GM23338 (cell line): ENCODE measurements around the gene NEDD4. TPM values are rescaled to one million over a fixed set of nuclear protein-coding genes. Genes with fewer than 3 reads are reported as not detected.

Experiments used
- ATAC-seq: fragments of 200-7000 bp; cut with Tn5 transposase; 3 replicates; pipeline ENCODE4 v1.9.1; 2020
- DNase-seq: peaks from one replicate; pipeline ENCODE4 v3.0.0-alpha.2; 2015; ENCODE audit warnings: low spot score
- H2AFZ ChIP-seq: fragments of 200-600 bp; sonication (generic); 2 replicates; pipeline ENCODE4 v1.8.0; 2016; ENCODE audit warnings: antibody characterized with exemption, mild to moderate bottlenecking, moderate library complexity
- H3F3A ChIP-seq: fragments of 200-600 bp; sonication (generic); replicated peaks from 2 replicates; pipeline ENCODE4 v1.8.0; 2017; ENCODE audit warnings: antibody characterized with exemption, mixed run types, low read depth
- H3K27ac ChIP-seq: fragments of 200-600 bp; sonication (generic); 2 replicates; pipeline ENCODE4 v1.6.1; 2016; ENCODE audit warnings: low read depth
- H3K27me3 ChIP-seq: fragments of 200-600 bp; sonication (generic); 2 replicates; pipeline ENCODE4 v1.8.0; 2016; ENCODE audit warnings: mild to moderate bottlenecking, mixed run types, moderate library complexity; ENCODE audit not compliant: insufficient read depth
- H3K36me3 ChIP-seq: fragments of 200-600 bp; sonication (generic); 2 replicates; pipeline ENCODE4 v1.8.0; 2016; ENCODE audit warnings: mild to moderate bottlenecking; ENCODE audit not compliant: insufficient read depth
- H3K4me1 ChIP-seq: fragments of 200-600 bp; sonication (generic); 2 replicates; pipeline ENCODE4 v1.8.0; 2016; ENCODE audit warnings: mild to moderate bottlenecking, moderate library complexity; ENCODE audit not compliant: insufficient read depth
- H3K4me2 ChIP-seq: fragments of 200-600 bp; sonication (generic); 2 replicates; pipeline ENCODE4 v1.7.1; 2017; ENCODE audit warnings: mixed run types
- H3K4me3 ChIP-seq: fragments of 200-600 bp; sonication (generic); 2 replicates; pipeline ENCODE4 v1.6.1; 2016; ENCODE audit warnings: mixed run types
- H3K79me2 ChIP-seq: fragments of 200-600 bp; sonication (generic); replicated peaks from 2 replicates; pipeline ENCODE4 v1.8.0; 2017; ENCODE audit warnings: mild to moderate bottlenecking; ENCODE audit not compliant: insufficient read depth
- H3K9me2 ChIP-seq: fragments of 200-600 bp; sonication (generic); 2 replicates; pipeline ENCODE4 v1.8.0; 2017; ENCODE audit not compliant: insufficient read depth
- H4K20me1 ChIP-seq: fragments of 200-600 bp; sonication (generic); replicated peaks from 2 replicates; pipeline ENCODE4 v1.8.0; 2017; ENCODE audit warnings: mild to moderate bottlenecking; ENCODE audit not compliant: insufficient read depth
- H3K27ac Mint-ChIP-seq: 2 replicates; pipeline ENCODE4 v1.8.0; 2020; ENCODE audit warnings: inconsistent platforms, mild to moderate bottlenecking, moderate library complexity, mixed read lengths
- H3K27me3 Mint-ChIP-seq: 3 replicates; pipeline ENCODE4 v1.8.0; 2022; ENCODE audit warnings: low read depth, mild to moderate bottlenecking, moderate library complexity, mixed read lengths, inconsistent platforms; ENCODE audit not compliant: insufficient read depth, poor library complexity
- H3K36me3 Mint-ChIP-seq: 3 replicates; pipeline ENCODE4 v1.8.0; 2021; ENCODE audit warnings: low read depth, mild to moderate bottlenecking, inconsistent platforms, moderate library complexity, mixed read lengths
- H3K4me1 Mint-ChIP-seq: 3 replicates; pipeline ENCODE4 v1.8.0; 2020; ENCODE audit warnings: mild to moderate bottlenecking, inconsistent platforms, mixed read lengths
- H3K4me3 Mint-ChIP-seq: 3 replicates; pipeline ENCODE4 v1.8.0; 2021; ENCODE audit warnings: moderate library complexity, mild to moderate bottlenecking, inconsistent platforms, mixed read lengths
- H3K9me3 Mint-ChIP-seq: 3 replicates; pipeline ENCODE4 v1.8.0; 2020; ENCODE audit warnings: moderate library complexity, mild to moderate bottlenecking, inconsistent platforms, mixed read lengths
- CREB1 ChIP-seq: fragments of 250-450 bp; sonication (Bioruptor Pico); IDR thresholded peaks from 2 replicates; pipeline ENCODE4 v1.5.0; 2020; ENCODE audit warnings: low read depth, mild to moderate bottlenecking, moderate library complexity
- JUNB ChIP-seq: IDR thresholded peaks from one replicate; pipeline ENCODE4 v1.6.1; 2016; ENCODE audit warnings: antibody characterized with exemption; ENCODE audit not compliant: unreplicated experiment
- ZNF462 ChIP-seq: fragments of 250-450 bp; sonication (Bioruptor Pico); IDR thresholded peaks from 2 replicates; pipeline ENCODE4 v1.5.0; 2020; ENCODE audit warnings: mild to moderate bottlenecking, moderate library complexity
- polyA plus RNA-seq: library from polyadenylated mRNA; unstranded; fragments of >200 nt; fragmentation: Nextera tagmentation; extraction: Ambion mirVana; gene quantifications from 2 replicates; pipeline ENCODE4 v1.2.1, GENCODE V29; 2016
- small RNA-seq: library from RNA; depleted of rRNA; stranded (forward); fragments of <200 nt; gene quantifications from one replicate; pipeline ENCODE3, GENCODE V24; 2014; ENCODE audit warnings: low replicate concordance
- total RNA-seq: library from RNA; depleted of rRNA; stranded (reverse); fragments of >200 nt; shearing (Covaris generic); gene quantifications from 2 replicates; pipeline ENCODE4 v1.2.3, GENCODE V29; 2014

Gene NEDD4
- total and polyA plus RNA-seq, 2 experiments from 2014 or later = 2.1 to 7.2 TPM

DNA sequence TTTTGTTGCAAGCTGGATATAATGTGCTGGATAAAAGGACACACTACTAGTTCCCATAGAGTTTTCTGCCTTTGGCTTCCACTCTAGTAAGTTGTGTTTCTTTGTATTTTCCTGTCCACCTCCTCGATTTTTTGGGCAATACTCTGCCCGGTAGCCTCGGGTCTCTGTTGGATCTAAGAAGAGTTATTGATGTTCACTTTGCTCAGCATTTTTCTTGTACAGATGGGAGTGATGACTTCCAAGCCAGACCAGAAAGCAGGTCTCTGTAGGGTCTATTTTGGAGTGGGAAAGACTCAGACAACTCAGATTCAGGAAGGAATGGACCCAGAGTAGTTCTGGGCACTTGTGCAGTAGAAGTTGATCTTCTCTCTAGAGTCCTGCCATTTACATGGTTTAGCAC lies 214.5 kb downstream of the NEDD4 start:
- Histone ChIP-seq H3K9me2 (no peaks in the 10 kb centered on the region), H3K79me2 (no peaks in the 10 kb centered on the region), H3K27me3 (no peaks in the 10 kb centered on the region), H3K4me3 (no peak overlapping the region), H3F3A (no peaks in the 10 kb centered on the region), H2AFZ (no peak overlapping the region), H3K4me1 (peaks cover 6% of the 10 kb centered on the region; the same call in 1 of the 2 replicates), H3K4me2 (no peak overlapping the region), H3K27ac (no peak overlapping the region), H3K36me3 (no peaks in the 10 kb centered on the region), H4K20me1 (no peaks in the 10 kb centered on the region)
- no peak overlapping the region for H3K4me3 Mint-ChIP-seq
- peaks cover 9% of the 10 kb centered on the region for H3K27me3 Mint-ChIP-seq
- H3K4me1 Mint-ChIP-seq = peaks cover 15% of the 10 kb centered on the region
- no peak for TF ChIP-seq JUNB
- TF ChIP-seq ZNF462 (CRISPR knock-in tag) = no peak
- no peak for TF ChIP-seq CREB1
- H3K27ac Mint-ChIP-seq = no peak overlapping the region
- H3K9me3 Mint-ChIP-seq = no peaks in the 10 kb centered on the region; the same call in 2 of the 3 replicates
- H3K36me3 Mint-ChIP-seq = no peaks in the 10 kb centered on the region
- DNase-seq (no peak), ATAC-seq (no peak)

Small RNA genes lying within 50 kb of the gene (small RNA-seq; reads per million reads assigned to genes)
- gene RN7SL568P = 0.22 reads per million
